ENCODE results near the gene FARP2.

FARP2 gene

DNA sequence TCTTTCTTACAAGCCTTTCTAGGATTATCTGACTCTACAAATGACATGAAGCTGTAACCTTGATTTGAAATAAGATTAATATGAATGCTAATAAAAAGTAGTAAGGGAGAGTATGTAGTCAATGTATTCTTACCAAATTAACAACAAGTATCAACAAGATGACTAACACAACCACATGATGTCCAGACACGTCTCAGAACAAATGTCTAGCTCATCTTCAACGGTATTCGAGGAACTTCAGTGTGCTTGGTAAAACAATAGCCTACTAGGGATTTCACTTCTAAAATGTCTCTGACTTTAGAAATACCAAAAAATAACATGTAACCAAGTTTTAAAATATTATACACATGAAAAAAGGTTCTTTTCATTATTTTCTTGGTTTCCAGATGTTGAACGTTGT is 44.0 kb upstream of the FARP2 start:
- TF ChIP-seq, protein P1, sequence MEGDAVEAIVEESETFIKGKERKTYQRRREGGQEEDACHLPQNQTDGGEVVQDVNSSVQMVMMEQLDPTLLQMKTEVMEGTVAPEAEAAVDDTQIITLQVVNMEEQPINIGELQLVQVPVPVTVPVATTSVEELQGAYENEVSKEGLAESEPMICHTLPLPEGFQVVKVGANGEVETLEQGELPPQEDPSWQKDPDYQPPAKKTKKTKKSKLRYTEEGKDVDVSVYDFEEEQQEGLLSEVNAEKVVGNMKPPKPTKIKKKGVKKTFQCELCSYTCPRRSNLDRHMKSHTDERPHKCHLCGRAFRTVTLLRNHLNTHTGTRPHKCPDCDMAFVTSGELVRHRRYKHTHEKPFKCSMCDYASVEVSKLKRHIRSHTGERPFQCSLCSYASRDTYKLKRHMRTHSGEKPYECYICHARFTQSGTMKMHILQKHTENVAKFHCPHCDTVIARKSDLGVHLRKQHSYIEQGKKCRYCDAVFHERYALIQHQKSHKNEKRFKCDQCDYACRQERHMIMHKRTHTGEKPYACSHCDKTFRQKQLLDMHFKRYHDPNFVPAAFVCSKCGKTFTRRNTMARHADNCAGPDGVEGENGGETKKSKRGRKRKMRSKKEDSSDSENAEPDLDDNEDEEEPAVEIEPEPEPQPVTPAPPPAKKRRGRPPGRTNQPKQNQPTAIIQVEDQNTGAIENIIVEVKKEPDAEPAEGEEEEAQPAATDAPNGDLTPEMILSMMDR (IDR thresholded peaks at IDR 0.05; ENCODE audit: control extremely low read depth, extremely low read depth, low read depth, missing control alignments) = no peak
- POLR2A ChIA-PET = no interaction called here
- no peak for DNase-seq (ENCODE audit: extremely low spot score)
- CTCF ChIA-PET = interaction anchor here (0.8 to 1.7 kb wide), 2 partner anchors 24 to 37 kb away, joined by 3 read pairs; no protein-coding TSS in a partner anchor

- TF ChIP-seq, protein P1 (IDR thresholded peaks at IDR 0.05; ENCODE audit: control extremely low read depth, extremely low read depth, low read depth, missing control alignments) = no peak
- CTCF ChIA-PET = interaction anchor here (1.3 to 2.2 kb wide), 7 partner anchors 9 to 39 kb away, joined by 3 to 13 read pairs (median 6); no protein-coding TSS in a partner anchor
- no peak for DNase-seq (ENCODE audit: extremely low spot score)
- POLR2A ChIA-PET = interaction anchor here (2.3 to 2.5 kb wide), 2 partner anchors 8 to 20 kb away, joined by 10 to 19 read pairs; no protein-coding TSS in a partner anchor
Measured at GRCh38 chr2:241313543-241314095, 42.5 kb upstream of the FARP2 start.

- POLR2A ChIA-PET = interaction anchor here (0.7 to 2.5 kb wide), 9 partner anchors 9 to 46 kb away, joined by 3 to 19 read pairs (median 4); no protein-coding TSS in a partner anchor
- no peak for DNase-seq (ENCODE audit: extremely low spot score)
- TF ChIP-seq, protein P1 (IDR thresholded peaks at IDR 0.05; ENCODE audit: control extremely low read depth, extremely low read depth, low read depth, missing control alignments) = no peak
- CTCF ChIA-PET = interaction anchor here (1.3 to 2.2 kb wide), 9 partner anchors 8 to 36 kb away, joined by 3 to 13 read pairs (median 6); no protein-coding TSS in a partner anchor
Measured at GRCh38 chr2:241314226-241315092, 41.6 kb upstream of the FARP2 start.

- DNase-seq (ENCODE audit: extremely low spot score) = peak; percentile 98
- ChIA-PET CTCF (interaction anchor here (0.6 to 2.2 kb wide), 9 partner anchors 9 to 35 kb away, joined by 3 to 13 read pairs (median 6); no protein-coding TSS in a partner anchor), POLR2A (interaction anchor here (0.7 to 2.5 kb wide), 9 partner anchors 9 to 47 kb away, joined by 3 to 19 read pairs (median 4); no protein-coding TSS in a partner anchor)
- TF ChIP-seq, protein P1 (IDR thresholded peaks at IDR 0.05; ENCODE audit: control extremely low read depth, extremely low read depth, low read depth, missing control alignments) = peak; percentile 51
Measured at GRCh38 chr2:241315093-241315878, 40.8 kb upstream of the FARP2 start, which contains the start of gene HDLBP. TSS of gene HDLBP (minus strand) at chr2:241315672. CDS start at chr2:241266869, 48,803 bp downstream.

GRCh38 chr2:241315879-241316631 is 40.0 kb upstream of the FARP2 start, which contains the start of gene SEPTIN2:
TSS of gene SEPTIN2 (plus strand) at chr2:241315925. CDS start at chr2:241324233, 8,308 bp downstream.
- POLR2A ChIA-PET = interaction anchor here (1.7 to 2.3 kb wide), 2 partner anchors 13 to 22 kb away, joined by 10 read pairs; no protein-coding TSS in a partner anchor
- TF ChIP-seq, protein P1 (IDR thresholded peaks at IDR 0.05; ENCODE audit: control extremely low read depth, extremely low read depth, low read depth, missing control alignments) = no peak
- no peak for DNase-seq (ENCODE audit: extremely low spot score)
- CTCF ChIA-PET = interaction anchor here (0.6 to 1.5 kb wide), 4 partner anchors 8 to 35 kb away, joined by 3 to 4 read pairs (median 3); no protein-coding TSS in a partner anchor
